ENCODE measurements around the gene HKDC1. TPM values are rescaled to one million over a fixed set of nuclear protein-coding genes. Genes with fewer than 3 reads are reported as not detected.

The HKDC1 gene
- polyA plus RNA-seq, 1 experiment, result 0.18 TPM

DNA sequence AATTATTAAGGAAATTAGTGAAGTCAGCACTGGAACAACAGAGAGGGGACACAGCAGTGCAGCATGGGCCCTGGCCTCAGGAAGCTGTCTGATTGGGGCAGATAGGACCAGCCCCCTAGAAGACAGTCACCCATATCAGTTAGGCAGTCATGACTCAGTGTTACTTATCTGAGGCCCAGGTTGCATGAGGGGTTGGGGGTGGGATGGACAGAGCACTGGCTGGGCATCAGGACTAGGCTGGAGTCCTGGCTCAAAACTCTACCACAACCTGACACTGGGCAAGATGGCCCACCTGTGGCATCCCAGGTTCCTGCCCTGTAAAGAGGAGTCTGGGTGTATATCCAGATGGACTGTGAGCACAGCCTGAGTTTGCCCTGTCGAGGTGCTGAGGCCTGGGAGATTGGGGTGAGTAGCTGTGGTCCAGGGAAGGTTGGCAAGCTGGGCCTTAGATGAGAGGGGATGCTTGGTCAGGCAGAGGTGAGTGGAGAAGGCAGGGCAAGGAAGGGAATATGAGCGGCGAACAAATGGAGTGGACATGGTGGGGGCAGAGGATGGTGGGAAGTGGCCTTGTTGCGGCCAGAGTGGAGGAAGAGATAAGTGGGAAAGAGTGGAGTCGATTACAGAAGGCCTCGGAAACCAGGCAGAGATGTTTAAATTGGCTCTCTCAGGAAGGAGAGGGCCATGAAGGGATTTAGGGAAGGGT is 95.6 kb downstream of the HKDC1 start:
- Histone ChIP-seq H3K36me3 (ENCODE audit: control insufficient read depth, insufficient read depth, low read length) (no peaks in the 10 kb centered on the region), H3K27me3 (ENCODE audit: control insufficient read depth, insufficient read depth, low read length) (no peaks in the 10 kb centered on the region), H3K4me3 (ENCODE audit: low read depth, low read length) (no peak overlapping the region)
- ChIA-PET CTCF (interaction anchor here (0.6 to 1.0 kb wide), 3 partner anchors 16 to 123 kb away, joined by 3 to 6 read pairs (median 3); no protein-coding TSS in a partner anchor), POLR2A (no interaction called here)
- DNase-seq (ENCODE audit: low read depth), result no peak
- no peak for TF ChIP-seq CTCF (IDR thresholded peaks at IDR 0.05; ENCODE audit: insufficient read depth, low read depth, low read length)

DNA sequence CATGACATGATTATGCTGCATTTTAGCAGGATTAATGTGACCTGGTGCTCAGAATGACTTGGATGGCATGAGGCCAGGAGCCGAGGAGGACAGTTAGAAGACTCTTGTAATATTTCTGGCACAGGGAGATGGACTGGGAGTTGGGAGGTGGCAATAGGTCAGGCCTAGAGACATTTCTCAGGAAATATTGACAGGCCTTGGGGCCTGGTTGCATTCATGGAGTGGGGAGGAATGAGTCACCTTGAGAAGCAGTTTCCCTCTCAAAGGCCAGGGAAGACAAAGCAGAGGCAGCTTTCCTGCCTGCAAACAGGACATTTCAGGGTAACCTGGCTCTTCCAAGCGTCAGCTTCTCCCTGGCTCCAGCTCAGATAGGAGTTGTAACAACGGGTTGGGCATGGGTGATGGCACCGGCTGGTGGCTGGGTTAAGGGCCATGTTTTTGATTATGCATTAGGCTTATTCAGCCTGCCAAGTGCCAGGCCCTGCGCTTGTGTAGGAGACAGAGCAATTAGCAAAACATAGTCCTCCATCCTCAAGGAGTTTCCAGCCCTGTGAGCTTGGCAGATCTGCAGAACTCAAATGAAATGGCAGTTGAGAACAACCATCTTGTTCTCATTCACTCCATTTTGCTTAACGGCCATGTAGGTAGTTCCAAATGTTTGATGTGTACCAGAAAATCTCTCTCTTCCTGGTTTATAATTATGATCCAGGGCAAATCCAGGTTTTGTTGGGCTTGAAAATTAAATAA is 96.4 kb downstream of the HKDC1 start:
- Histone ChIP-seq H3K27me3 (ENCODE audit: control insufficient read depth, insufficient read depth, low read length) (no peaks in the 10 kb centered on the region), H3K4me3 (ENCODE audit: low read depth, low read length) (no peak overlapping the region), H3K36me3 (ENCODE audit: control insufficient read depth, insufficient read depth, low read length) (no peaks in the 10 kb centered on the region)
- ChIA-PET POLR2A (no interaction called here), CTCF (interaction anchor here (0.7 kb wide), 1 partner anchor 16 kb away, joined by 3 read pairs; no protein-coding TSS in a partner anchor)
- no peak for TF ChIP-seq CTCF (IDR thresholded peaks at IDR 0.05; ENCODE audit: insufficient read depth, low read depth, low read length)
- no peak for DNase-seq (ENCODE audit: low read depth)

Other genes with a start within 250 kb of the HKDC1 start
- 27.4 and 36.9 TPM in 2 replicates for gene KIFBP, start 231.5 kb upstream of the HKDC1 start, polyA plus RNA-seq (2011; rRNA removed)
- 83.5 and 127 TPM in 2 replicates for gene SRGN, start 132.2 kb upstream of the HKDC1 start, polyA plus RNA-seq (2011; rRNA removed)
- 7.5 and 18.7 TPM in 2 replicates for gene VPS26A, start 96.2 kb upstream of the HKDC1 start, polyA plus RNA-seq (2011; rRNA removed)
- gene SUPV3L1, start 40.1 kb upstream of the HKDC1 start, polyA plus RNA-seq (2011; rRNA removed), result 17.1 and 26.0 TPM in 2 replicates
- gene HK1, start 58.2 kb downstream of the HKDC1 start, polyA plus RNA-seq (2011; rRNA removed), result 39.7 and 47.5 TPM in 2 replicates
- 0.09 TPM in 2 replicates for gene TACR2, start 196.6 kb downstream of the HKDC1 start, polyA plus RNA-seq (2011; rRNA removed)
- 0.94 and 1.2 TPM in 2 replicates for gene TSPAN15, start 231.1 kb downstream of the HKDC1 start, polyA plus RNA-seq (2011; rRNA removed)